Sigmoid colon (tissue), 7 donors: ENCODE results near the gene SORBS1. TPM values are rescaled to one million over a fixed set of nuclear protein-coding genes. Genes with fewer than 3 reads are reported as not detected.

Experiments
- DNase-seq: peaks from one replicate; pipeline ENCODE4 v3.0.0-alpha.2; 2019
- H3K27ac ChIP-seq, 4 donors: fragments of 200-600 bp; sonication (generic); one replicate each; pipeline ENCODE4 v1.5.1; 2016 to 2019; ENCODE audit warnings: mild to moderate bottlenecking in 1 of 4
- H3K27me3 ChIP-seq, 3 donors: fragments of 200-600 bp; sonication (generic); one replicate each; pipeline ENCODE4 v1.5.1; 2019; ENCODE audit warnings: mild to moderate bottlenecking in 1 of 3
- H3K36me3 ChIP-seq, 4 donors: fragments of 200-600 bp; sonication (generic); one replicate each; pipeline ENCODE4 v1.5.1; 2016 to 2019
- H3K4me1 ChIP-seq, 4 donors: fragments of 200-600 bp; sonication (generic); one replicate each; pipeline ENCODE4 v1.5.1; 2017 to 2019
- H3K4me3 ChIP-seq, 4 donors: fragments of 200-600 bp; sonication (generic); one replicate each; pipeline ENCODE4 v1.5.1; 2017 to 2019; ENCODE audit warnings: mild to moderate bottlenecking in 2 of 4, moderate library complexity in 1 of 4
- H3K9me3 ChIP-seq, 4 donors: fragments of 200-600 bp in 3 of 4; sonication (generic) in 3 of 4; one replicate each; pipeline versions ENCODE4 v1.5.1 to v1.6.1; 2013 to 2019
- EP300 ChIP-seq, 4 donors: sonication (generic); formaldehyde crosslinking; IDR thresholded peaks; one replicate each; pipeline ENCODE4 v1.6.1; 2017; ENCODE audit warnings: antibody characterized with exemption in 4 of 4
- POLR2A ChIP-seq, 2 donors: fragments of 450-650 bp; IDR thresholded peaks; one replicate each; pipeline ENCODE4 v1.6.1; 2016; ENCODE audit warnings: antibody characterized with exemption in 2 of 2, mild to moderate bottlenecking in 2 of 2, moderate library complexity in 2 of 2
- POLR2AphosphoS5 ChIP-seq, 4 donors: sonication (generic); formaldehyde crosslinking; IDR thresholded peaks; one replicate each; pipeline ENCODE4 v1.6.1; 2017; ENCODE audit warnings: antibody characterized with exemption in 4 of 4
- WGBS, 2 donors: extraction: QIAGEN DNeasy Blood & Tissue Kit; methylation state at CpG; one replicate each; pipeline ENCODE4 v1.1.7; 2013; 5-methylcytosine and 5-hydroxymethylcytosine counted together
- intact Hi-C: fragments of 100-400 bp; cut with DNase I; formaldehyde crosslinking; loops from one replicate; pipeline ENCODE4 v1.15.1; 2023
- polyA plus RNA-seq, 3 donors: library from polyadenylated mRNA; stranded (reverse); fragments of 200-250 nt; gene quantifications; one replicate each; pipeline ENCODE4 v1.2.3, GENCODE V29; 2013
- total RNA-seq, 4 donors: library from RNA; depleted of rRNA; stranded (reverse); fragments of >200 nt; gene quantifications; one replicate each; pipeline ENCODE4 v1.1.0, GENCODE V29; 2016
- TF ChIP-seq, protein P1 (sequence below), 4 experiments: fragments of 450-650 bp in 3 of 4; fragments of 200-600 bp in 1 of 4; IDR thresholded peaks; one replicate each; pipeline ENCODE4 v1.5.1; 2016 to 2019; ENCODE audit warnings: antibody characterized with exemption in 4 of 4, mild to moderate bottlenecking in 3 of 4, moderate library complexity in 2 of 4
- donor health status: healthy with polysubstance abuse.
- donor health status: Bipolar disorder and iron deficiency.
- donor health status: healthy.

Gene SORBS1
- total and polyA plus RNA-seq, 7 donors, result 8.1 to 1,403 (median 664) TPM

DNA sequence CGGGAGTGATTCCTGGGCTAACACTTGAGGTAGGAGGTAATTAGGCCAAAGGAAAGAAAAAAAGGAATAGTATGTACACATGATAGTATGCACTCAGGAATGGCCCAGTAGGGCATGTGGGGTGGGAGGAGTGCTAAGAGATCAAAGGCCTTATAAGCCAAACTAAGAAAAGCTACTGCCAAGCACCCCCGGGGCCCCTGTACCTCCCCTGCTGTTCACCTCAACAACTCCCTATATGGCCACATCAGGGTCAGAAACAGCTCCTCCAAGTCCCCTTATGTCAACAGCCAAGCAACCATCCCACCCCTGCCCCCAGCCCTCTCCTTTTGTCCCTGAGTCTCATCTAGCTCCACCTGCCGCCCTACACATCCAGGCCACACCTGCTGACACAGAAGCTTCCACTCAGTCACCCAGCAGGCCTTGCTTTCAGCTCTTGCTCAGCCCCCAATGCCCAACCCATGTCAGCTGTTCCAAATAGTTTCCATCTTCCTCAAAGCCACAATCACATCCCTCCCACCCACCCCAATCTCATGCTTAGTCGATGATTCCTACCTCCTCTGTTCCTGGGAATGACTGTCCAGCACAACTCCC lies 80.2 kb downstream of the SORBS1 start:
- H3K27ac ChIP-seq, result peak overlapping the region; percentile 84 to 98 (median 90)
- no peaks in the 10 kb centered on the region for H3K9me3 ChIP-seq
- WGBS, 2 donors, result 25 to 65% methylated on average over 4 of the region's 4 CpGs
- TF ChIP-seq POLR2A (IDR thresholded peaks at IDR 0.05), result no peak
- TF ChIP-seq POLR2AphosphoS5 (IDR thresholded peaks at IDR 0.05), result peak in 1 of 4 donors; percentile 1
- peak in 1 of 4 donors; percentile 19 for TF ChIP-seq EP300 (IDR thresholded peaks at IDR 0.05)
- TF ChIP-seq, protein P1, sequence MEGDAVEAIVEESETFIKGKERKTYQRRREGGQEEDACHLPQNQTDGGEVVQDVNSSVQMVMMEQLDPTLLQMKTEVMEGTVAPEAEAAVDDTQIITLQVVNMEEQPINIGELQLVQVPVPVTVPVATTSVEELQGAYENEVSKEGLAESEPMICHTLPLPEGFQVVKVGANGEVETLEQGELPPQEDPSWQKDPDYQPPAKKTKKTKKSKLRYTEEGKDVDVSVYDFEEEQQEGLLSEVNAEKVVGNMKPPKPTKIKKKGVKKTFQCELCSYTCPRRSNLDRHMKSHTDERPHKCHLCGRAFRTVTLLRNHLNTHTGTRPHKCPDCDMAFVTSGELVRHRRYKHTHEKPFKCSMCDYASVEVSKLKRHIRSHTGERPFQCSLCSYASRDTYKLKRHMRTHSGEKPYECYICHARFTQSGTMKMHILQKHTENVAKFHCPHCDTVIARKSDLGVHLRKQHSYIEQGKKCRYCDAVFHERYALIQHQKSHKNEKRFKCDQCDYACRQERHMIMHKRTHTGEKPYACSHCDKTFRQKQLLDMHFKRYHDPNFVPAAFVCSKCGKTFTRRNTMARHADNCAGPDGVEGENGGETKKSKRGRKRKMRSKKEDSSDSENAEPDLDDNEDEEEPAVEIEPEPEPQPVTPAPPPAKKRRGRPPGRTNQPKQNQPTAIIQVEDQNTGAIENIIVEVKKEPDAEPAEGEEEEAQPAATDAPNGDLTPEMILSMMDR (IDR thresholded peaks at IDR 0.05), result no peak
- intact Hi-C loops, result no loop called here
- peaks cover 0 to 97% (median 75%) of the 10 kb centered on the region in 4 donors for H3K4me1 ChIP-seq
- H3K36me3 ChIP-seq, result peaks cover 0 to 18% (median 0%) of the 10 kb centered on the region in 4 donors
- DNase-seq, result no peak
- H3K27me3 ChIP-seq, result no peaks in the 10 kb centered on the region
- no peak overlapping the region for H3K4me3 ChIP-seq

DNA sequence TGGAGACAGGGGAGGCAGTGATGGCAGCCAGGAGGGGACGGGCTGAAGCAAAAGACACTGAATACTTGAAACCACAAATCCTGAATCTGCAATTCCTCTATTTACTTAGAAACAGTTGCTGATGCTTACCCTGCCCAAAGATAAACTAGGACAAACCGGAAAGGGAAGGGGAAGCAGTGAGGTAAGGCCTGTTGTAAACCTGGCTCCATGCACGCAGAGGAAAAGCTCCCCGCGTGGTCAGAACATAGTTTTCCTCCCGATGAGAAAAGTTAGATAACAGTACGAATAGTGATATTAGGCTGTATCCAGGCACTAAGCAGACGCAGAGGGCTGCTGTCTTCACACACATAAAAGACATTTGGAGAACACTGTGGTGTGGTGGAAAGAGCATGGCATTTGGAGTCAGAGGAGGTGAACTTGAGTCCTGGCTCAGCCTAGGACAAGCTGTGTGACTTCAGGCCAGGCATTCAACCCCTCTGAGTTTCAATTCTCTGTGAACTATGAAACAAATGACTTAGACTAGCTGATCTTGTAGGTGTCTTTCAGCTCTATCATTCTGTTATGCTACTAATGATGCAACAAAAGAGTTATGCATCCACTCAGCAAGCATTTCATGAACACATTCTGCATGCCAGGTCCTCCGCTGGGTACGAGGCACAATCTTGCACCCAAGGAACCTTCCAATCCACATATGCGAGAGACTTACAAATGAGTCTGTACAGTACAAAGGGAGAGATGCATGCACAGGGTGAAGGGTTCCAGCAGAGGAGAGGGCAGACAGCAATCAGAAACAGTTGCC lies 80.9 kb downstream of the SORBS1 start:
- DNase-seq, result peak; percentile 77
- no peaks in the 10 kb centered on the region for H3K27me3 ChIP-seq
- H3K27ac ChIP-seq, result peak overlapping the region; percentile 84 to 98 (median 90)
- no peaks in the 10 kb centered on the region for H3K9me3 ChIP-seq
- H3K4me3 ChIP-seq, result peak overlapping the region in 1 of 4 donors; percentile 14
- WGBS, 2 donors, result 40 to 54% methylated on average over 11 of the region's 11 CpGs
- intact Hi-C loops, result no loop called here
- peaks cover 0 to 97% (median 81%) of the 10 kb centered on the region in 4 donors for H3K4me1 ChIP-seq
- peaks cover 0 to 11% (median 0%) of the 10 kb centered on the region in 4 donors for H3K36me3 ChIP-seq
- peak; percentile 17 to 91 (median 57) for TF ChIP-seq EP300 (IDR thresholded peaks at IDR 0.05)
- no peak for TF ChIP-seq POLR2A (IDR thresholded peaks at IDR 0.05)
- TF ChIP-seq, protein P1 (IDR thresholded peaks at IDR 0.05), result peak in 1 of 4 experiments; percentile 11
- TF ChIP-seq POLR2AphosphoS5 (IDR thresholded peaks at IDR 0.05), result peak; percentile 3 to 71 (median 51)

DNA sequence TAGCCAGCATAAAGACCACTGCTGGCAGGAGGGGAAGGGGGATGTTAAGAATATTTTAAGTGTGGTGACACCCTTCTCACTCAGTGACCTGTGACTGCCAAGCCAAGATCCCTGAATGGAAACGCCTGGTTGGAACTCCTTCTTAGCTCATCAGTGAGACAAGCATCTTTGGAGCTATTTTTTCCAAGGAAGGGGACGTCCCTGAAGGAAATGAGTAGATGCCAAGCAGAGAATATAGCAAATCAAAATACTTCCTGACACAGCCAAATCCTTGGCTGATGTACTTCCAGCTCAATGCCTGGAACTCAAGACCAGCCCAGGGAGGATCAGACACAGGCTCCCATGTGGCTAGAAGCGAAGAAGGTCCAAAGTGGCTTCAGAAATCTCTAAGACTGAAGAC lies 82.2 kb downstream of the SORBS1 start:
- no peaks in the 10 kb centered on the region for H3K36me3 ChIP-seq
- 75 to 80% methylated on average over 3 of the region's 3 CpGs for WGBS, 2 donors
- no peaks in the 10 kb centered on the region for H3K27me3 ChIP-seq
- TF ChIP-seq, protein P1 (IDR thresholded peaks at IDR 0.05), result no peak
- TF ChIP-seq POLR2A (IDR thresholded peaks at IDR 0.05) (no peak), POLR2AphosphoS5 (IDR thresholded peaks at IDR 0.05) (peak in 2 of 4 donors; percentile 6 to 44), EP300 (IDR thresholded peaks at IDR 0.05) (peak in 2 of 4 donors; percentile 57 to 62)
- no peak for DNase-seq
- intact Hi-C loops, result no loop called here
- H3K27ac ChIP-seq, result peak overlapping the region; percentile 84 to 98 (median 90)
- peaks cover 0 to 98% (median 93%) of the 10 kb centered on the region in 4 donors for H3K4me1 ChIP-seq
- no peaks in the 10 kb centered on the region for H3K9me3 ChIP-seq
- H3K4me3 ChIP-seq, result no peak overlapping the region

DNA sequence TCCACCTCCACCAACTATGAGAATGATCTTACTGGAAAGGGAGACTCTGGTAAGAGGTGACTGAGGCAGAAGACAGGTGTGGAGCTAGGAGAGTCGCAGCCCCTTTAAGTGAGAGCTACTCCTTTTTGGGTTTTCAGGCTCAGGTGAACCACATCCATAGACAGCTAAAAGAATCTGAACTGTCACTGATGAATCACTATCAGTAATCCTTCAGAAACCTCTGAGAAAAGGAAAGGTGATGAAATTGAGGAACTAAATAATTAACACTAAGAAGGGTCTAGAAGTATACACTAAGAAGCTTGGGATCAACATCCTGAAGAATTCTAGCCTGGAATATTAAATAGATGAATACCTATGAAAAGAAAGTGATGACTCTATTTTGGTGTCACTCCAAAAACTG lies 83.0 kb downstream of the SORBS1 start:
- Histone ChIP-seq H3K4me1 (peaks cover 0 to 99% (median 98%) of the 10 kb centered on the region in 4 donors), H3K27ac (peak overlapping the region; percentile 84 to 98 (median 90)), H3K4me3 (no peak overlapping the region), H3K27me3 (no peaks in the 10 kb centered on the region), H3K9me3 (no peaks in the 10 kb centered on the region), H3K36me3 (no peaks in the 10 kb centered on the region)
- intact Hi-C loops, result no loop called here
- no peak for DNase-seq
- TF ChIP-seq EP300 (IDR thresholded peaks at IDR 0.05) (no peak), POLR2A (IDR thresholded peaks at IDR 0.05) (no peak), POLR2AphosphoS5 (IDR thresholded peaks at IDR 0.05) (no peak)
- TF ChIP-seq, protein P1 (IDR thresholded peaks at IDR 0.05), result no peak
- WGBS, 2 donors, result 96 to 97% methylated on average over 1 of the region's 1 CpG
